Suppressor macrophage treated with lipopolysaccharide for 1 hour (primary cell): ENCODE measurements around the gene OR5I1.
A peak's percentile ranks its signal among the peaks of the same experiment; 100 is the strongest.
"Not testable (repeated sequence)": the region's sequence is repeated elsewhere in the genome, so short reads cannot be mapped to it uniquely, and the experiment has no call there.

Experiments used
- DNase-seq, 3 donors: peaks; one replicate each; pipeline ENCODE4 v3.0.0-alpha.2; 2020 to 2022

OR5I1 gene

GRCh38 chr11:55936300-55936699 lies at the start of gene OR5I1:
TSS of gene OR5I1 (minus strand) at chr11:55936400. CDS start at chr11:55936400, 0 bp downstream.
- no peak for DNase-seq

DNA sequence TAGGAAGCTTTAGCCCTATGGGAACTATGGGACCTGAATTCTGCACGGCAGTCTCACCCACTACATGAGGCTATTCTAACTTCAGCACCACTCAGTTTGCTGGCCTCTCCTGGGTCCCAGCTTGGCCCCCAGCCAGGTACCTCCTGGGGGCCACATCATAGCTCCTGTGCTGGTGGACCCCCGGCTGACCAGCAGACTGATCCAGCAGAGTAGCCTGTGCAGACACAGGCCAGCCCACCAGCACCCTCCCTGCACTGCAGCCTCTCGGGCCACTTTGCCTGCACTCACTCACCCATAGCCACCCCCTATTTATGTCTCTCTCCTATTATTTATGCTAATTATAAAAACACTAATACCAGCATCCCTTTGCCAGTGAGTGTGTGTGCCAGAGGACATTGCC lies 34.7 kb upstream of the OR5I1 start:
- no peak for DNase-seq

GRCh38 chr11:55969845-55970244 lies 33.6 kb upstream of the OR5I1 start, which contains the start of gene OR10AG1:
TSS of gene OR10AG1 (minus strand) at chr11:55969945. CDS start at chr11:55969907, 38 bp downstream.
- DNase-seq: no peak

- no peak for DNase-seq
Measured at GRCh38 chr11:55967914-55968313, 31.7 kb upstream of the OR5I1 start.

DNA sequence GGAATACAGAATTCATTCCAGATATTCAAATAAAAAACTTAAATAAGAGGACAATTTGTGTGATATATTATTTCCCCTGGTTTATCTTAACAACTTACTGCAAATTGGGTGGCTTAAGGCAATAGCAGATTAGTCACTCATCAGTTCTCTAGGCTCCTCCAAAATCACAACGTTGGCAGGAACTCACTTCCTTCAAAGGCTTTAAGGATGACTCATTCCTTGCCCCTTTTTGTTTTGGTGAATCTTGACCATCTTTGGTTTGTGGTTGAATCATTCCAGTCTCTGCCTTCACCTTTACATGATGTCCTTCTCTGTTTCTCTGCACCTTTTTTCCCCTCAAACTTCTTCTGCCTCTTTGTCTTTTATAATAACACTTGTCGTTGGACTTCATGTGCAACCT lies 30.2 kb upstream of the OR5I1 start:
- no peak for DNase-seq

DNA sequence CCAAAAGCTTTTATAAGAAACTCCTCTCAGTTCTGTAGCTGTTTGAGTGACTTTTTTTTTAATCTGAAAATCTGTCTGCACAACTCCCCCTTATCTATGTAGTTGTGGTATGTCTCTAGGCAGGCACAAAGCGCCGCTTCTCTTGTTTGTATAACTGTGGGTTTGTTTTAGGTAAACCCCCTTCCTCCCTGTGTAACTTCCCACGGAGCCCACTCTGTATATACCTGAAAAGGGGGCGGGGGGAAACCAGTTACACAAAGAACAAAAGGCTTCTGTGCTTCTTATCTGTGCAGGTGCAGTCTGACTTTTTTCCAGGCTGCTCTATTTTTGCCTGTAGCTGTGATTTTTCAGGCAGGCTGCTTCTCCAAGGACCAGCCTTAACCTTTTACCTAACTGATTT lies 20.3 kb upstream of the OR5I1 start:
- no peak for DNase-seq

- DNase-seq: no peak
Measured at GRCh38 chr11:55949330-55949729, 13.1 kb upstream of the OR5I1 start.

- DNase-seq: peak; percentile 21 to 50 (median 37)
Measured at GRCh38 chr11:55942785-55943392, 6.7 kb upstream of the OR5I1 start.

- DNase-seq: no peak
Measured at GRCh38 chr11:55920537-55920936, 15.7 kb downstream of the OR5I1 start.

- DNase-seq: no peak
Measured at GRCh38 chr11:55914482-55914881, 21.7 kb downstream of the OR5I1 start, which contains the start of gene OR5W2. TSS of gene OR5W2 (minus strand) at chr11:55914582. CDS start at chr11:55914582, 0 bp downstream.

DNA sequence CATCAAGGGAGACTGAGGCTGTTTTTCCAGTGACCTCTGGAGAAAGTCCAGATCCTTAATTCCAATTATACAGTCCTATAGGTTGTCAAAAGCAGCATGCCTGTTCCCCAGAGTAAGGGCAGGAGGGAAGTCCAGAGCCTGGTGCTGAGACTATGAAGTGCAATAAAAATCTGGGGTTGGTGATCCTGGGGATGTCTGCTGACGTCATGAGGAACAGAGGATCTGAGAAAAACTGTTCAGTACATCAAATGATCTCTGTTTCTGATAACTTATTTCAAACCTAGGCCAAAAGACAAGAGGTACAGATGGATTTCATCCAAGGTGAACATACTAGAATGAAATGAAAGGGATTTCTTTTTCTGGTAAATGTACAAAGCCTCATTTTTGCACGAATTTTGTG lies 33.9 kb downstream of the OR5I1 start:
- DNase-seq: no peak

DNA sequence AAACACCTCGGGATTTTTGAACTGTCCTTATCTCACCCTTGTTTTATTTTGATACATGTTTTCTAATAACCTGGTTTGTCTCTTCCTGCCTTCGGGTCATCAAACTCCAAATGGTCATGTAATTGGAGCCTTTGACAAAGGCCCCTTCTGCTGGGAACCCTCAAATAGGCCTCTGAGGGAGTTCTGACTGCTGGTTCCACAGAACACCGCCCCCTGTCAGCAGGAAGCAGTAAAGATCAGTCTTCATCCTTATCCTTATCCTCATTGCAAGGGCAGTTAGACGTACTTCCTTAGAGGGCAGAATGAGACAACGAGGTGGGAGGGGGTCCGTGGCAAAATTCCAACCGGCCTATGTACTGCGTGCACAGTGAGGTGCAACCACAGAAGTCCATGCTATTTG lies 41.0 kb downstream of the OR5I1 start:
- no peak for DNase-seq

GRCh38 chr11:55885481-55885880 lies 50.7 kb downstream of the OR5I1 start:
- not testable (repeated sequence) for DNase-seq
